H1 (cell line): Measurements from ENCODE around the gene FLCN. TPM values are rescaled to one million over a fixed set of nuclear protein-coding genes. Genes with fewer than 3 reads are reported as not detected.

Experiments used
- CTCF ChIA-PET: fragments of 300-600 bp; sonication (Branson Sonifier 250); formaldehyde crosslinking; loops from one replicate; lab custom pipeline; 2021; ENCODE audit not compliant: partially characterized antibody; lab: Charles Lee
- POLR2A ChIA-PET: fragments of 300-600 bp; sonication (Branson Sonifier 250); formaldehyde crosslinking; loops from one replicate; lab custom pipeline; 2021; ENCODE audit warnings: inconsistent platforms; ENCODE audit not compliant: partially characterized antibody; lab: Charles Lee
- DNase-seq, 2 experiments: peaks; one replicate each; pipeline versions ENCODE4 v3.0.0 to v3.0.0-alpha.2; 2010 to 2022; ENCODE audit warnings: low spot score in 2 of 2, low read depth in 1 of 2, mixed read lengths in 1 of 2
- FAIRE-seq: peaks from 2 replicates; lab custom pipeline; 2011; peaks lifted over from hg19 to GRCh38; lab: Jason Lieb, UNC
- H2AFZ ChIP-seq: 2 replicates; pipeline ENCODE4 v1.8.1; 2012; ENCODE audit warnings: low read length, inconsistent platforms
- H2AK5ac ChIP-seq: 2 replicates; pipeline ENCODE4 v1.6.1; 2013; ENCODE audit warnings: low read depth, low read length
- H2BK120ac ChIP-seq: replicated peaks from 2 replicates; pipeline ENCODE3; 2013; ENCODE audit warnings: low read depth, low read length, inconsistent platforms
- H2BK12ac ChIP-seq: 2 replicates; pipeline ENCODE4 v1.6.1; 2013; ENCODE audit warnings: low read depth, low read length
- H2BK15ac ChIP-seq: 2 replicates; pipeline ENCODE4 v1.6.1; 2013; ENCODE audit warnings: low read length
- H2BK20ac ChIP-seq: 2 replicates; pipeline ENCODE4 v1.6.1; 2013; ENCODE audit warnings: low read length
- H2BK5ac ChIP-seq: 2 replicates; pipeline ENCODE4 v1.6.1; 2013; ENCODE audit warnings: low read depth, low read length
- H3K14ac ChIP-seq: 2 replicates; pipeline ENCODE4 v1.6.1; 2013; ENCODE audit warnings: inconsistent platforms; ENCODE audit not compliant: insufficient read length
- H3K18ac ChIP-seq: 2 replicates; pipeline ENCODE4 v1.6.1; 2013; ENCODE audit warnings: low read length; ENCODE audit errors: extremely low read depth
- H3K23ac ChIP-seq: 2 replicates; pipeline ENCODE4 v1.6.1; 2013; ENCODE audit warnings: inconsistent platforms; ENCODE audit not compliant: insufficient read length
- H3K23me2 ChIP-seq: 2 replicates; pipeline ENCODE4 v1.6.1; 2013; ENCODE audit warnings: low read depth, low read length
- H3K27ac ChIP-seq: 2 replicates; pipeline ENCODE4 v1.6.1; 2011; ENCODE audit warnings: low read depth, low read length, inconsistent platforms
- H3K27me3 ChIP-seq, 4 experiments: replicated peaks in 1 of 4; 1 replicate in 1 of 4; 2 replicates in 3 of 4; pipeline versions ENCODE4 v1.6.1 to v1.8.1; 2011 to 2013; ENCODE audit warnings: low read length in 3 of 4, mild to moderate bottlenecking in 3 of 4, inconsistent platforms in 2 of 4, mixed read lengths in 2 of 4, moderate library complexity in 1 of 4; ENCODE audit not compliant: control insufficient read depth in 3 of 4, insufficient read depth in 3 of 4; ENCODE audit errors: extremely low read depth in 1 of 4
- H3K36me3 ChIP-seq, 4 experiments: 2 replicates each; pipeline versions ENCODE4 v1.6.1 to v1.8.1; 2011 to 2013; ENCODE audit warnings: mild to moderate bottlenecking in 4 of 4, low read length in 3 of 4, moderate library complexity in 2 of 4, control low read depth in 1 of 4, inconsistent platforms in 1 of 4; ENCODE audit not compliant: insufficient read depth in 4 of 4, control insufficient read depth in 2 of 4
- H3K4ac ChIP-seq: replicated peaks from 2 replicates; pipeline ENCODE3; 2013; ENCODE audit warnings: low read length, low read depth, mixed read lengths, inconsistent platforms; ENCODE audit not compliant: insufficient read length
- H3K4me1 ChIP-seq, 4 experiments: replicated peaks in 1 of 4; 1 replicate in 1 of 4; 2 replicates in 3 of 4; pipeline versions ENCODE4 v1.6.1 to v1.8.1; 2011 to 2013; ENCODE audit warnings: low read length in 3 of 4, inconsistent platforms in 2 of 4, mixed read lengths in 1 of 4; ENCODE audit not compliant: insufficient read depth in 4 of 4, control insufficient read depth in 3 of 4
- H3K4me2 ChIP-seq, 2 experiments: 2 replicates each; pipeline versions ENCODE4 v1.6.1 to v1.8.1; 2011 to 2013; ENCODE audit warnings: low read depth in 2 of 2, low read length in 2 of 2, control low read depth in 1 of 2, inconsistent platforms in 1 of 2, mild to moderate bottlenecking in 1 of 2; ENCODE audit not compliant: insufficient read depth in 1 of 2
- H3K4me3 ChIP-seq, 4 experiments: fragments of 200-600, 300-600 bp in 1 of 4; sonication (generic), shearing (Covaris generic), sonication (Bioruptor Twin) in 1 of 4; 2 replicates each; pipeline versions ENCODE4 v1.5.1 to v1.8.1; 2011 to 2016; ENCODE audit warnings: low read length in 4 of 4, low read depth in 3 of 4, control low read depth in 2 of 4, inconsistent platforms in 2 of 4, mild to moderate bottlenecking in 2 of 4, mixed read lengths in 1 of 4, moderate library complexity in 1 of 4; ENCODE audit not compliant: insufficient read depth in 2 of 4; ENCODE audit errors: extremely low read depth in 1 of 4
- H3K56ac ChIP-seq: replicated peaks from 2 replicates; pipeline ENCODE3; 2013; ENCODE audit warnings: low read depth, mild to moderate bottlenecking, mixed read lengths, low read length, inconsistent platforms; ENCODE audit not compliant: insufficient read length
- H3K79me1 ChIP-seq: 2 replicates; pipeline ENCODE4 v1.6.1; 2013; ENCODE audit warnings: low read depth, low read length, control low read depth
- H3K79me2 ChIP-seq, 2 experiments: 2 replicates each; pipeline versions ENCODE4 v1.6.1 to v1.8.1; 2012 to 2013; ENCODE audit warnings: low read length in 2 of 2, mild to moderate bottlenecking in 2 of 2, inconsistent platforms in 1 of 2; ENCODE audit not compliant: insufficient read depth in 2 of 2, control insufficient read depth in 1 of 2
- H3K9ac ChIP-seq, 4 experiments: replicated peaks in 1 of 4; 1 replicate in 1 of 4; 2 replicates in 3 of 4; pipeline versions ENCODE4 v1.6.1 to v1.8.1; 2011 to 2013; ENCODE audit warnings: low read depth in 3 of 4, low read length in 3 of 4, control low read depth in 2 of 4, mild to moderate bottlenecking in 2 of 4, moderate library complexity in 2 of 4, inconsistent platforms in 1 of 4; ENCODE audit errors: extremely low read depth in 1 of 4
- H3K9me3 ChIP-seq, 2 experiments: 2 replicates each; pipeline versions ENCODE4 v1.6.1 to v1.8.1; 2012 to 2013; ENCODE audit warnings: mild to moderate bottlenecking in 2 of 2, moderate library complexity in 2 of 2, control low read depth in 1 of 2, inconsistent platforms in 1 of 2, low read depth in 1 of 2, low read length in 1 of 2, mixed read lengths in 1 of 2; ENCODE audit not compliant: insufficient read depth in 2 of 2
- H4K20me1 ChIP-seq, 2 experiments: replicated peaks in 1 of 2; 2 replicates each; pipeline versions ENCODE3 to v1.8.1; 2011 to 2013; ENCODE audit warnings: inconsistent platforms in 2 of 2, low read length in 2 of 2, mild to moderate bottlenecking in 1 of 2; ENCODE audit not compliant: insufficient read depth in 2 of 2, control insufficient read depth in 1 of 2
- H4K5ac ChIP-seq: 2 replicates; pipeline ENCODE4 v1.6.1; 2013; ENCODE audit warnings: low read length, low read depth, mixed read lengths, inconsistent platforms; ENCODE audit not compliant: insufficient read length
- H4K8ac ChIP-seq: 2 replicates; pipeline ENCODE4 v1.8.0; 2013; ENCODE audit warnings: mild to moderate bottlenecking, moderate library complexity, low read length, inconsistent platforms; ENCODE audit not compliant: insufficient read depth; ENCODE audit errors: extremely low read depth
- H4K91ac ChIP-seq: replicated peaks from 2 replicates; pipeline ENCODE3; 2013; ENCODE audit warnings: low read length, mixed read lengths, inconsistent platforms; ENCODE audit not compliant: insufficient read length
- CBX5 ChIP-seq: fragments of 300-800, 300-1000 bp; sonication (generic); IDR thresholded peaks from 2 replicates; pipeline ENCODE4 v1.7.1; 2016; ENCODE audit warnings: antibody characterized with exemption, low read length, low read depth
- CEBPB ChIP-seq: IDR thresholded peaks from 2 replicates; pipeline ENCODE4 v1.6.1; 2012; ENCODE audit warnings: low read depth, low read length
- CHD2 ChIP-seq: IDR thresholded peaks from 2 replicates; pipeline ENCODE4 v1.6.1; 2012; ENCODE audit warnings: low read length, improper control_type of control experiment
- EZH2 ChIP-seq: fragments of 200-600 bp; sonication (generic); IDR thresholded peaks from 2 replicates; pipeline ENCODE4 v1.7.1; 2012; ENCODE audit warnings: low read depth, mild to moderate bottlenecking, moderate library complexity, low read length, inconsistent platforms; ENCODE audit not compliant: severe bottlenecking
- FOSL1 ChIP-seq: IDR thresholded peaks from 2 replicates; pipeline ENCODE4 v1.6.1; 2011; ENCODE audit warnings: mild to moderate bottlenecking, low read depth, low read length, moderate library complexity; ENCODE audit not compliant: insufficient read depth
- HDAC2 ChIP-seq, 2 experiments: fragments of 300-600 bp in 1 of 2; sonication (generic) in 1 of 2; IDR thresholded peaks; 2 replicates each; pipeline ENCODE4 v1.6.1; 2011 to 2012; ENCODE audit warnings: low read depth in 2 of 2, low read length in 2 of 2, mild to moderate bottlenecking in 2 of 2, moderate library complexity in 2 of 2, borderline replicate concordance in 1 of 2, inconsistent platforms in 1 of 2
- RBBP5 ChIP-seq: IDR thresholded peaks from 2 replicates; pipeline ENCODE4 v1.7.1; 2012; ENCODE audit warnings: low read depth, mild to moderate bottlenecking, inconsistent platforms, low read length, moderate library complexity, borderline replicate concordance
- RFX5 ChIP-seq: IDR thresholded peaks from 2 replicates; pipeline ENCODE4 v1.6.1; 2011; ENCODE audit warnings: low read depth, low read length, improper control_type of control experiment, borderline replicate concordance
- SP4 ChIP-seq: IDR thresholded peaks from 2 replicates; pipeline ENCODE4 v1.6.1; 2012; ENCODE audit warnings: low read length, inconsistent platforms
- ZNF274 ChIP-seq: IDR thresholded peaks from 2 replicates; pipeline ENCODE4 v1.7.0; 2012; ENCODE audit warnings: low read length, borderline replicate concordance; ENCODE audit errors: extremely low read depth
- WGBS, 2 experiments: shearing (Covaris generic) in 1 of 2; methylation state at CpG; one replicate each; pipeline versions ENCODE4 v1.1.6 to v1.1.7; 2013 to 2015; ENCODE audit warnings: low lambda C conversion rate in 2 of 2, mixed read lengths in 2 of 2, inconsistent platforms in 1 of 2, low coverage in 1 of 2, missing lambda C conversion rate in 1 of 2; ENCODE audit not compliant: insufficient replicate concordance in 2 of 2, insufficient coverage in 1 of 2, insufficient read length in 1 of 2; ENCODE audit errors: extremely low coverage in 1 of 2, missing lambda C conversion rate in 1 of 2; 5-methylcytosine and 5-hydroxymethylcytosine counted together
- polyA plus RNA-seq, 7 experiments: library from polyadenylated mRNA; depleted of rRNA in 3 of 7; stranded (reverse) in 5 of 7; unstranded in 2 of 7; fragments of >200 nt in 5 of 7; fragments of 200-250 nt in 2 of 7; gene quantifications; 1 replicate in 5 of 7; 2 replicates in 1 of 7; 4 replicates in 1 of 7; pipeline versions ENCODE4 v1.2.1 to v1.2.3, GENCODE V29; 2011 to 2013; ENCODE audit warnings: missing spikeins in 2 of 7, mixed read lengths in 2 of 7
- total RNA-seq: library from RNA; stranded (reverse); fragmentation: NEBNext Ultra II Directional; extraction: Animal tissue kit (Norgen Biotek cat#: 25700); gene quantifications from 2 replicates; pipeline ENCODE4 v1.2.1, GENCODE V29; 2021

The FLCN gene
- total and polyA plus RNA-seq, 2 of the 8 experiments (the other 6 are each of a cell fraction or from before 2014, with no cell fraction given): 15.6 to 34.6 TPM

GRCh38 chr17:17165666-17166308 is 71.2 kb downstream of the FLCN start:
- H4K5ac ChIP-seq: no peak overlapping the region
- no peak overlapping the region for H3K9ac ChIP-seq
- H3K79me2 ChIP-seq: no peaks in the 10 kb centered on the region
- H3K9me3 ChIP-seq: no peaks in the 10 kb centered on the region
- TF ChIP-seq CEBPB: no peak
- no peak for TF ChIP-seq HDAC2 (IDR thresholded peaks at IDR 0.05; ENCODE audit: borderline replicate concordance in 1 of 2, low read depth in 2 of 2, low read length in 2 of 2)
- no peak for TF ChIP-seq CBX5
- no peak for TF ChIP-seq EZH2
- TF ChIP-seq RBBP5: no peak
- no peak for TF ChIP-seq CHD2
- no peak for TF ChIP-seq SP4
- TF ChIP-seq ZNF274: no peak
- no peak for TF ChIP-seq FOSL1
- no peak for TF ChIP-seq RFX5
- H4K20me1 ChIP-seq: peaks cover 2 to 10% of the 10 kb centered on the region in 2 experiments
- FAIRE-seq (no peak), DNase-seq (no peak)
- no peak overlapping the region for H2BK12ac ChIP-seq
- CTCF ChIA-PET: interaction anchor here (1.5 to 6.2 kb wide), 3 partner anchors 19 to 174 kb away, joined by 3 to 44 read pairs (median 5); no protein-coding TSS in a partner anchor
- H3K36me3 ChIP-seq: peaks cover 6 to 11% (median 7%) of the 10 kb centered on the region in 4 experiments; a peak in 6 of 8 replicates
- POLR2A ChIA-PET: no interaction called here
- no peak overlapping the region for H3K4me3 ChIP-seq
- no peak overlapping the region for H2AK5ac ChIP-seq
- H3K23me2 ChIP-seq: no peaks in the 10 kb centered on the region
- H2AFZ ChIP-seq: no peak overlapping the region
- H2BK5ac ChIP-seq: no peak overlapping the region
- no peak overlapping the region for H3K4me2 ChIP-seq
- H3K56ac ChIP-seq: no peak overlapping the region
- H3K27me3 ChIP-seq: no peaks in the 10 kb centered on the region; a peak in 1 of 7 replicates
- H3K4me1 ChIP-seq: no peaks in the 10 kb centered on the region
- no peak overlapping the region for H4K91ac ChIP-seq
- no peak overlapping the region for H2BK20ac ChIP-seq
- no peak overlapping the region for H3K18ac ChIP-seq
- no peak overlapping the region for H3K27ac ChIP-seq
- no peak overlapping the region for H3K4ac ChIP-seq
- H4K8ac ChIP-seq: no peak overlapping the region
- H3K79me1 ChIP-seq: no peaks in the 10 kb centered on the region
- H2BK120ac ChIP-seq: no peak overlapping the region
- WGBS, 2 experiments: 97% methylated on average over 23 of the region's 23 CpGs; no CpG with 5 or more reads in 1 of the 2 experiments
- no peak overlapping the region for H3K23ac ChIP-seq
- no peak overlapping the region for H2BK15ac ChIP-seq
- no peak overlapping the region for H3K14ac ChIP-seq
